Activated CD4-positive, alpha-beta T cell treated with anti-CD3 and anti-CD28 coated beads, Interleukin-2, amount 10 ng/mL, durations not matched to agents 24 days and 14 days (primary cell): Measurements from ENCODE around the gene OST4. TPM values are rescaled to one million over a fixed set of nuclear protein-coding genes. Genes with fewer than 3 reads are reported as not detected.

Source experiments
- DNase-seq: peaks from one replicate; pipeline ENCODE4 v3.0.0; 2022
- H3K27ac Mint-ChIP-seq: one replicate; pipeline ENCODE4 v1.8.0; 2022; ENCODE audit warnings: mild to moderate bottlenecking, mixed read lengths
- H3K27me3 Mint-ChIP-seq: one replicate; pipeline ENCODE4 v1.8.0; 2022; ENCODE audit warnings: mixed read lengths
- H3K36me3 Mint-ChIP-seq: one replicate; pipeline ENCODE4 v1.8.0; 2022; ENCODE audit warnings: low read depth, mild to moderate bottlenecking, mixed read lengths
- H3K4me1 Mint-ChIP-seq: one replicate; pipeline ENCODE4 v1.8.0; 2021; ENCODE audit warnings: mixed read lengths
- H3K4me3 Mint-ChIP-seq: one replicate; pipeline ENCODE4 v1.8.0; 2022; ENCODE audit warnings: mild to moderate bottlenecking, moderate library complexity, mixed read lengths
- H3K9me3 Mint-ChIP-seq: one replicate; pipeline ENCODE4 v1.8.0; 2021; ENCODE audit warnings: mixed read lengths
- intact Hi-C: fragments of 100-400 bp; cut with micrococcal nuclease; formaldehyde crosslinking; loops from one replicate; pipeline ENCODE4 v1.15.1; 2023
- total RNA-seq: library from RNA; stranded (reverse); gene quantifications from 2 replicates; pipeline ENCODE4 v1.2.3, GENCODE V29; 2022

Gene OST4
- total RNA-seq, 1 donor from 2014 or later, result 326 TPM

GRCh38 chr2:27025861-27026851 is 45.3 kb downstream of the OST4 start:
- peaks cover 22% of the 10 kb centered on the region for H3K36me3 Mint-ChIP-seq
- intact Hi-C loops, result no loop called here
- DNase-seq, result no peak
- no peak overlapping the region for H3K4me3 Mint-ChIP-seq
- H3K27me3 Mint-ChIP-seq, result no peaks in the 10 kb centered on the region
- no peaks in the 10 kb centered on the region for H3K9me3 Mint-ChIP-seq
- peaks cover 17% of the 10 kb centered on the region for H3K4me1 Mint-ChIP-seq
- no peak overlapping the region for H3K27ac Mint-ChIP-seq

GRCh38 chr2:27025281-27025800 is 46.1 kb downstream of the OST4 start:
- Mint-ChIP-seq H3K36me3 (peaks cover 18% of the 10 kb centered on the region), H3K9me3 (no peaks in the 10 kb centered on the region), H3K27ac (no peak overlapping the region), H3K4me1 (peaks cover 13% of the 10 kb centered on the region), H3K27me3 (no peaks in the 10 kb centered on the region), H3K4me3 (no peak overlapping the region)
- no peak for DNase-seq
- intact Hi-C loops, result no loop called here

GRCh38 chr2:27024812-27025211 is 46.6 kb downstream of the OST4 start:
- Mint-ChIP-seq H3K9me3 (no peaks in the 10 kb centered on the region), H3K4me3 (no peak overlapping the region), H3K4me1 (peaks cover 9% of the 10 kb centered on the region), H3K27me3 (no peaks in the 10 kb centered on the region), H3K27ac (no peak overlapping the region), H3K36me3 (peaks cover 16% of the 10 kb centered on the region)
- DNase-seq, result no peak
- intact Hi-C loops, result no loop called here

- H3K4me1 Mint-ChIP-seq, result peaks cover 4% of the 10 kb centered on the region
- DNase-seq, result no peak
- H3K27me3 Mint-ChIP-seq, result no peaks in the 10 kb centered on the region
- H3K9me3 Mint-ChIP-seq, result no peaks in the 10 kb centered on the region
- intact Hi-C loops, result no loop called here
- no peak overlapping the region for H3K27ac Mint-ChIP-seq
- H3K4me3 Mint-ChIP-seq, result no peak overlapping the region
- peaks cover 12% of the 10 kb centered on the region for H3K36me3 Mint-ChIP-seq
These were observed 47.3 kb downstream of the OST4 start for GRCh38 chr2:27024188-27024587.

- Mint-ChIP-seq H3K36me3 (peaks cover 11% of the 10 kb centered on the region), H3K4me1 (peaks cover under 1% of the 10 kb centered on the region), H3K27me3 (no peaks in the 10 kb centered on the region), H3K27ac (no peak overlapping the region), H3K4me3 (no peak overlapping the region), H3K9me3 (no peaks in the 10 kb centered on the region)
- DNase-seq, result no peak
- intact Hi-C loops, result no loop called here
These were observed 47.7 kb downstream of the OST4 start for GRCh38 chr2:27023740-27024139.

- Mint-ChIP-seq H3K9me3 (no peaks in the 10 kb centered on the region), H3K27me3 (no peaks in the 10 kb centered on the region), H3K4me3 (no peak overlapping the region)
These were observed 50.0 kb downstream of the OST4 start for GRCh38 chr2:27021253-27022049.

More at GRCh38 chr2:27021253-27022049, 50.0 kb downstream of the OST4 start:
- Mint-ChIP-seq H3K4me1 (no peaks in the 10 kb centered on the region), H3K27ac (no peak overlapping the region), H3K36me3 (peaks cover 6% of the 10 kb centered on the region)
- DNase-seq, result no peak
- intact Hi-C loops, result no loop called here

Other genes with a start within 250 kb of the OST4 start
- gene DPYSL5, start 223.5 kb downstream of the OST4 start, total RNA-seq, result not detected in 2 replicates
- gene MAPRE3, start 101.0 kb downstream of the OST4 start, total RNA-seq, result 2.5 and 3.6 TPM in 2 replicates
- gene TMEM214, start 38.7 kb downstream of the OST4 start, total RNA-seq, result 93.4 and 98.6 TPM in 2 replicates
- gene AGBL5, start 20.0 kb downstream of the OST4 start, total RNA-seq, result 13.9 and 14.1 TPM in 2 replicates
- gene EMILIN1, start 7.0 kb upstream of the OST4 start, total RNA-seq, result 1.1 and 1.4 TPM in 2 replicates
- 13.4 and 13.9 TPM in 2 replicates for gene KHK, start 15.1 kb upstream of the OST4 start, total RNA-seq
- gene CGREF1, start 47.5 kb upstream of the OST4 start, total RNA-seq, result 14.4 and 15.1 TPM in 2 replicates
- 0.23 and 0.28 TPM in 2 replicates for gene ABHD1, start 52.2 kb upstream of the OST4 start, total RNA-seq
- 85.4 and 88.3 TPM in 2 replicates for gene PREB, start 63.0 kb upstream of the OST4 start, total RNA-seq
- not detected in 2 replicates for gene PRR30, start 67.8 kb upstream of the OST4 start, total RNA-seq
- gene TCF23, start 77.3 kb upstream of the OST4 start, total RNA-seq, result not detected in 2 replicates
- gene ATRAID, start 140.4 kb upstream of the OST4 start, total RNA-seq, result 109 and 120 TPM in 2 replicates
- gene SLC5A6, start 140.6 kb upstream of the OST4 start, total RNA-seq, result 87.1 and 97.9 TPM in 2 replicates
- 144 and 159 TPM in 2 replicates for gene CAD, start 145.7 kb upstream of the OST4 start, total RNA-seq
- 1.4 and 2.2 TPM in 2 replicates for gene SLC30A3, start 191.4 kb upstream of the OST4 start, total RNA-seq
- not detected in 2 replicates for gene DNAJC5G, start 203.8 kb upstream of the OST4 start, total RNA-seq
- gene TRIM54, start 210.8 kb upstream of the OST4 start, total RNA-seq, result 0.33 and 0.47 TPM in 2 replicates
- gene UCN, start 236.8 kb upstream of the OST4 start, total RNA-seq, result 1.9 and 2.7 TPM in 2 replicates